Islet precursor cell (in vitro differentiated cells): ENCODE results near the gene CCNI.
"Not testable (repeated sequence)": the region's sequence is repeated elsewhere in the genome, so short reads cannot be mapped to it uniquely, and the experiment has no call there.

Source experiments
- DNase-seq: peaks from one replicate; pipeline ENCODE4 v3.0.0-alpha.2; 2018

CCNI gene, protein sequence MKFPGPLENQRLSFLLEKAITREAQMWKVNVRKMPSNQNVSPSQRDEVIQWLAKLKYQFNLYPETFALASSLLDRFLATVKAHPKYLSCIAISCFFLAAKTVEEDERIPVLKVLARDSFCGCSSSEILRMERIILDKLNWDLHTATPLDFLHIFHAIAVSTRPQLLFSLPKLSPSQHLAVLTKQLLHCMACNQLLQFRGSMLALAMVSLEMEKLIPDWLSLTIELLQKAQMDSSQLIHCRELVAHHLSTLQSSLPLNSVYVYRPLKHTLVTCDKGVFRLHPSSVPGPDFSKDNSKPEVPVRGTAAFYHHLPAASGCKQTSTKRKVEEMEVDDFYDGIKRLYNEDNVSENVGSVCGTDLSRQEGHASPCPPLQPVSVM

DNA sequence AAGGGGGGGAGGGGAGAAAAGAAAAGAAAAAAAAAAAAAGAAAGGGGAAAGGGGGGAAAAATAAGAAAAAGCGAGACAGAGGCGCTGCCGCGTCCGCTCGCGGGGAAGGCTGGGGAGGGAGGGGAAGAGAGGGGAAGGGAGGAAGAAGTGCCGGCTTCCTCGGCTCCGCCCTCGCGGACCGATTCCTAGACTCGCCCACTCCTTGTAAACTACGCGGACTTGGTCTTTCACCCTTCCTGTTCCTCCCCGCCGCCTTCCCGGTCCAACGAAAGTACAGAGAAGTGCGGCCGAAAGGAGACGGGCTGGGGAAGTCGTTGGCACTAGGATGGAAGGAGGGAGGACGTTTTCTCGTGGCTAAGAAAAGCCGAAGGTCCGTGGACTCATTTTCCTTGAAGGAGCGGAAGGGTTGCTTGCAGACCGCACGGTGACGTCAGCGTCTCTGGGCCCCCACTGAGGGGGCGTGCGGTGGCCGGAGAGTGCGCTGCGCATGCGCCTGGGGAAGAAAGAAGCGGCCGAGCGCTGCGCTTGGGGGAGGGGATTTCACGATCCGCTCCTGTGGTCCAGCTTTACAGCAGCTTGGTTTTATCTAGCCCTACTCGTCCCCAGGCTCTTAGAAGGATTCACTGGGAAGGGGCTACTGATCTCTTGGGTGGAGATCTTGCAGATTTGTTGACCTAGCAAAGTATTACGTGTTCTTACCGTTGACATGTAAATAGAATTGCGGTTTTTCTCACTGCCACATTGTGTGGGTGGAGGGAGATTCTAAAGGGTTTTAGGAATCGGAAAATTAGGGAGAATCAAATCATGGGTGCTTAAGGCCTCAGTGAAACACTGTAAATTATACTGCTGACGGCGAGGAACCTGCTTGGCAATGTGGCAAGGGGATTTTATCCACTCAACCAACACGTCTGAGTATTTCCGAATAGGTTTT lies at the start of gene CCNI:
TSS of gene CCNI (minus strand) at position 121 of the 931 bp plus-strand sequence. CDS start 9,627 bp downstream, outside the sequence.
- peak; percentile 98 for DNase-seq

DNA sequence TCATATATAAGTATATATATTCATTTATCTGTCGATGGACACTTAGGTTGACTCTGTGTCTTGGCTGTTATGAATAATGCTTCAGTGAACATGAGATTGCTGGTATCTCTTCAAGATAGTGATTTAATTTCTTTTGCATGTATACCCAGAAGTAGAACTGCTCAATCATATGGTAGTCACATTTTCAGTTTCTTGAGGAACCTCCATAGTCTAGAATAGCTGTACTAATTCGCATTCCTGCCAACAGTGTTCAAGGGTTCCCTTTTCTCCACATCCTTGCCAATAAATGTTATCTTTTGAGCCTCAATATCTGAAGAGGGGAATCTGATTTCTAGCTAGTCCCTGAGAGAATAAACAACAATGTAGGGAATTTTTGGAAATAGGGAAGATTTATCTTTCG lies 48.8 kb upstream of the CCNI start:
- no peak for DNase-seq

DNA sequence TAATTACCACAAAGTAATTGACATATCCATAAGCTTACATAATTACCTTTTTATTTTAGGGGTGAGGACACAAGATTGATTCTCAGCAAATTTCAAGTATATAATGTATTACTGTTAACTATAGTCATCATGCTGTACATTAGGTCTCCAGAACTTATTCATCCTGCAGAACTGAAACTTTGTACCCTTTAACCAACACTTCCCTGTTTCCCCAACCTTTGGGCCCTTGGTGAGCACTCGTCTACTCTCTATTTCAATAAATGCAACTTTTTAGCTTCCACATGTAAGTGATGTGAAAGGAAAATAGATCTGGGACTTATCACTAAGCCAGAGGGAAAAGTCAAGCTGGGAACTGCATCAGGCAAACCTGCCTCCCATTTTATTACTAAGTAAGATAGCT lies 47.6 kb upstream of the CCNI start:
- no peak for DNase-seq

GRCh38 chr4:77122656-77123055 lies 46.9 kb upstream of the CCNI start:
- DNase-seq = no peak

DNA sequence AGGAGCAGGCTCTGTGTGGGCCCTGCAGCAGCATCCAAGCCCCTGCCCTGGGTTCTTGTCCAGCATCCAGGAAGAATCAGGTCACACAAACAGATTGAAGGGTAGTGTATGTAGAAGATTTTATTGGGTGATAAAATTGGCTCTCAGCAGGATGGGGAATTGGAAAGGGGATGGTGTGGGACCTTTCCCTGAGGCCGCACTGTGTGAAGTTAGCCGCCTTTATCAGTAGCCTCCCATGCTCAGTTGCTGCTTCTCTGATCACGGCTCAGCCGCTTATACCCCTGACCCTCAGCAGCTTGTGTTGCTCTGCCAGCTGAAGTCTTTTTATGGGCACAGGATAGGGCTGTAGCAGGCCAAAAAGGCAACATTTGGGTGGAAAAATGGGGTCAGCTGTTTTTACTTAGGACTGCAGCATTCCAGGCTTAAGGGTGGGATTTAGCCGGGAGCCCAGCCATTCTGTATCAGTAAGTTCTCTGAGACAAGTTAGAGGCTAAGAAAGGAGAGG lies 46.0 kb upstream of the CCNI start:
- no peak for DNase-seq

GRCh38 chr4:77120886-77121508 lies 45.2 kb upstream of the CCNI start:
- no peak for DNase-seq

DNA sequence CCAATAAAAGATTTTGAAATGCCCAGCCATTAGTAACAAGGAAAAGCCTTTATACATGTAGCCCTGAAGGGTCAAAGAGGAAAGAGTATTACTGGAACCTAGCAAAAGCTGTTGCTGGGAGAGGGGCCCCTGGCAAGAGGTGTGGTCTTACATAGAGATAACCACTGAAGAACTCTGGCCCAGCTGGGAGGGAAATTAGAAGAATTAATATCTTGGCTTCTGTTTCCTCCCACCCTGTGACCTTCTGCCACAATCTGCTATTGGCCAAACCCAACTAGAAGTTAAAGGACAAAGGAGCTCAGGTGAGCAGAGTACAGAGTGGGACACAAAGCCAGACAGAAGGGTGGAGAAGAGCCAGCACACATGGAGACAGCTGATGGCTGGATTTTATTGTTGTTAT lies 41.9 kb upstream of the CCNI start:
- DNase-seq = no peak

GRCh38 chr4:77113069-77113468 lies 37.3 kb upstream of the CCNI start:
- DNase-seq = no peak

DNA sequence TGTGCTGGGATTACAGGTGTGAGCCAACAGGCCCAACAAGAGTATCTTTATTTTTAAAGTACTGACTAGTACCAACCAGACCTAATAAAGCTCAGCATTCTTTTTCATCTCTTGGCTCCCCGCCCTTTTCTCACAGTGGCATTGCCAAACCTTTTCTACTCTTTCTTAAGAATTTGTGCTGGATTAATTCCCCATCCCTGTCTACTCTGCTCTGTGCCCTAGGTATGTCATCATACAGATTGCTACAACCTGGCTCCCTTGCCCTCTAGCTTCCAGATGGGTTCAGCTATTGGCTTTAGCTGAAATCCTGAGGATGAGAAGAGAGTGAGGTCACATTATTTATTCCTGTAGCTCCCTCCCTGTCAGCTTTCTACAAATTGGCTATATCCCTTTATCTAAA lies 34.9 kb upstream of the CCNI start:
- DNase-seq = no peak

DNA sequence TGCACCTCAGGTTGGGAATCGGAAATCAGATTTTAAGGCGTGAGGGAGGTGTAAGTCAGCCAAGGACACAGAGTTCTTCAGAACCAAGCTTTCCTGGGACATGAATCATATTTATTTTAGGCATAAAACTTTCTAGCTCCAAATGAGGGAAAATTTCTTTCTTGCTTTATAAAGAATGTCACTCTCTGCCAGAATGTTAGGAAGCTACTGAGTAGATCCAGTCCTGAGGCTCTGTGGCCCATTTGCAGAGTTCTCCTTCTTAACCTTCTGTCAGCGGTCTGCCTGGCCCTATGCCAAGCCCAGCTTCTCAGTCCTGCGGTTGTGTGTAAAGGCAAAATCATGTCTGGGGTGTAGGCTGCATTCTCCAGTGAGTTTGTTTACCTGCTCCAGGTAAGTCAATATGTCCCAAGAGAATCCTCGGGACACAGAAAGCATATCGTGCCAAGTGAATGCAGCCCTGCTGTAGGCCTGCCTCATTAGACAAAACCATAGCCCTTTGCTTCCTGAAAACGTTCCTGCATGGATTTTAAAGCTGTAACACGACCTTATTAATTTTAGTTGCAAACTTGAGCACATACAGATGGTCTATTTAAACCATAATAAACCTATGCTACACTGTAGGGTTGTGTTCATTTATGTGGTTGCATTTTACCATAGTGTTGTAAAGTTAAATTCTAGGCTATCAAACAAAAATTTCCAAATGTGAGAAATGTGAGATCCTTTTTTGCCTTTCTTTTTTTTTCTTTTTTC lies 29.2 kb upstream of the CCNI start:
- peak; percentile 42 for DNase-seq

DNA sequence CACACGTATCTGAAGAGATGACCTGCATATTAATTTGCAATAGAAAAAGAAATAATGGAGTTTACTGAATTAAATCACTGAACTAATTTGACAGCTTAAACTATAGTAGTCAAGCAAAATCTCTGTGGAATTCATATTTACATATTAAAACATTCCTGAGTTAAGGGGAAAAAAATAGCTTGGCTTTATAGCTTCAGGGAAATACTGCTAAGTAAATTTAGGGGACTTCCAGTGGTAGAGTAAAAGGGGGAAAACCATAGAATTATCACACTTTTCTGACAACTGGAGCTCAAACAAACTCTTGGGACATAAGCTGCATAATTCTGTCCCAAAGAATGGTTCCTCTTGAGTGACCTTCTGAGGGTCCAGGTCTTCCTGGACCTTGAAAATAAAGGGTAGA lies 28.6 kb upstream of the CCNI start:
- DNase-seq = no peak

DNA sequence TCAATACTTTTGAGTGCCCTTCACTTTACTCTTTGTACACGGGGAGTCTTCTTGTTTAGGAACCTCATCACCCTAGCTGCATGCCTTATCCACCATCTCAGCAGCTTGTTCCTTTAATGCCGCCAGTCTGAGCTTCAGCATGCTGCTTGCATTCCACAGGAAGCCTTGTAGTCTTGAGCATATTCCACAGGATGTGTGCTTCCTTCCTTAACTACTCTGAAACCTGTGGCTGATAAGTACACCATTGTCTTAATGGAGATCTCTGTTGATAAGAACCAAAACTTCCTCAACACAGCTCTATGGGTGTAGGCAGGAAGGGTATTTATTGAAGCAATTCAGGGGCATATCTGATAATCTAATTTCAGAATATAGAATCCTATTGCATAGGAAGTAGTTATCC lies 24.4 kb upstream of the CCNI start:
- DNase-seq = peak; percentile 80

DNA sequence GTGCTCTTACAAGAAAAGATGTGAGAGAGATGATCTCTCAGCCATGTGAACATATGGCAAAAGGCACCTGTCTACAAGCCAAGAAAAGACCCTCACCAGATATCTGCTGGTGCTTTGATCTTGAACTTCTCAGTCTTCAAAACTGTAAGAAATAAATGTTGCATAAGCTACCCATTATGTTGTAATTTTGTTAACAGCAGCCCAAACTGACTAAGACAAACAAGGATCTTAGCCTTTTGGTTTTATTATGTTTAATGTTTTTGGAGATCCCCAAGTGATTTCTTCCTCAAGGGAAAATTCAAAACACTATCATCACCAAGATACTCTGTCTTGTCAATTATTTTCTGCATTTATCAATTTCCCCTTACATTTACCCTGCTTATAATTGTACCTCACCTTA lies 21.8 kb upstream of the CCNI start:
- DNase-seq = no peak

DNA sequence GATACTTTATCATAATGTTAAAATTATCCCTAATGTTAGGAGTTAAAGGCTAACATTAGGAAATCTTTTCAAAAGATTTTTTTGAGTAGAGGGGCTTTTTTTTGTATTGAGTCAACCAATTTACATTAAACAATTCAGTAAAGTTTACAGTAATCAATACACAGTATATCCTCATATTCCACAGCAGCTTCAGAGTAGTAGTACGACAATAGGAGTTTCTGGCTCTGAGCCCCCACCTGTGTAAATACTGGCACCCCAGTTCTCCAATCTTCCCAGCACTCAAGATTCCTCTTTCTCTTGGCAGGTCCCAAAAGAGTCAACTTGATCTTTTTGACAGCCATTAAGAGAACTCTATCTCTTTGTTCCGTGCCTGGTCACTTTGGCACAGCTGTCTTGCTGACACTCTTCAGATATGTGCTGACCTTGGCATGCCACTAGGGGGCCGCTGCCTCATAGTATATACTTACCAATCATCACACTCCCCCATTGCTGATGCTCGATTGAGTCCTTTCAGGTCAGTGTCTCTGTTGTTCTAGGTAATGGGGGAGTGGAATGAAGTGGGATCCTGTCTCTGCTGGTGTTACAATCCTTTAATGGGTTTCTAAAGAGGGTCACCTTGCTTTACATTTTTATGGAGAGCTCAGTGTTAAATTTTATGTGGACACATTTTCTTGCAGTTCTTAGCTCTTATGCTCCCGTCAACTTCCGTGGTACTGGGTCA lies 19.5 kb upstream of the CCNI start:
- DNase-seq = peak; percentile 85

DNA sequence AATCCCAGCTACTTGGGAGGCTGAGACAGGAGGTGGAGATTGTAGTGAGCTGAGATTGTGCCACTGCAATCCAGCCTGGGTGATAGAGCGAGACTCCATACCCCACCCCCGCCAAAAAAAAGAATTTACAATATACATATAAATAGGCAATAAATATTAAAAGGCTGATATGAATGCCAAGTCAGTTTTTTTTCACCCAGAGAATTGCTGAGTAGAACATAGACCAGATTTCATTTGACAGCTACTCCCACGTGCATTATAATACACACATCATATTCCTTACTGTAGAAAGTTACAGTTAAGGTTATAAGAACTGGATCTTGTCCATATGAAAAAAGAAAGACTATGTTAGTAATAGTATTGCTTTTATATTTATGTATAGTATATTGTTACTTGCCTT lies 18.7 kb upstream of the CCNI start:
- DNase-seq = no peak

GRCh38 chr4:77093401-77093800 lies 17.6 kb upstream of the CCNI start:
- DNase-seq = no peak

- no peak for DNase-seq
These were observed 17.2 kb upstream of the CCNI start for GRCh38 chr4:77092975-77093374.

DNA sequence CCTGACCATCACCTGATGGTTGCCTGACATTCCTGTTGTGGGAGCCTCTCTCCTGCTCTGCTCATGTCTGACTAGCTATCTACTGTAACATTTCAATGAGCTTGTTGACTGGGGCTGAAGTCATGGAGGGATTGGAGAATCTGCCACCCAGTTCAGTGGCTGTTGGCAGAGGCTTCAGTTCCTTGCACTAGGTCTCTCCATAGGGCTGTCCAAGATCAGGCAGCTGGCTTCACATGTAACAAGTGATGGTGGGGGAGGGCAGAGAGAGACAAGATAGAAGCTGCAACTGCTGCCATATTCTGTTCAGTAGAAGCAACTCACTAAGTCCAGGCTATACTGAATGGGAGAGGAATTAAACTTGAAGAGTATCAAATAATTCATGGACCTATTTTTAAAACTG lies 14.1 kb upstream of the CCNI start:
- no peak for DNase-seq

- not testable (repeated sequence) for DNase-seq
These were observed 11.2 kb upstream of the CCNI start for GRCh38 chr4:77087027-77087426.

- DNase-seq = peak; percentile 58
These were observed 8.3 kb upstream of the CCNI start for GRCh38 chr4:77084019-77084639.

DNA sequence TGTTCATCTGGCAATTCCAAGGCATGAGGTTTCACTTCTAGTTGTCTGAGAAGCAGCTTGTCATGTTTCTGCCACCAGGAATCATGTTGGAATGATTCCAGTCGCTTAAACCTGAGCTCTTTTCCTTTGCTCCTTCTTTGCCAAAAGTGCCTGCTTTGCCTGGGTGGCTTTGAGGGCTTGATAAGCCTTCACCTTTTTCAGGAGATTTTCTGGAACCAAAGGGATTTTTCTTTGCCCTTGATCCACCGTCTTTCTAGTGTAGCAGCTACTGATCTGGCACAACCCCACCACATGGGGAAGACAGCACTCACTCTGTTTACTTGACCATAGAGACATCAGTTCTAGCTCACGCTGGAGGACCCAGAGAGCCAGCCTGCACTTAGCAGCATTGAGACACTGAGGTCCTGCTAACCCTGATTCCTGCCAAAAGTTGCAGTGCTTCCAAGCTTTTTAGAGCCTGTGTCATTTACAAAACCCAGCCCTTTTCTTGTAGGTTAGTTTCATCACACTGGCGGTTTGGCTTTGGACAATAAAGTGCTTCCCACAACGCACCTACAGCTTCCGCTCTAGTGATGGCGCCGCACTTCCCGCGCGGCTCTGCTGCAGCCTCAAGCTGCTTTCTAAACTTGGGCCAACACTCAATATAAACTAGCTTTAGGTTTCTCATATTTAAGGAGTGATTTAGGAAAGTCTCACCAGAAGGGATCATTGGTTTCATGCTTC lies 7.3 kb upstream of the CCNI start:
- no peak for DNase-seq
